Epithelial cell of proximal tubule (primary cell): ENCODE measurements around the gene PHETA2. TPM values are rescaled to one million over a fixed set of nuclear protein-coding genes. Genes with fewer than 3 reads are reported as not detected.

Source experiments
- total RNA-seq: library from RNA; depleted of rRNA; stranded (reverse); fragments of >200 nt; gene quantifications from 2 replicates; pipeline ENCODE4 v1.2.3, GENCODE V29; 2015

Gene PHETA2
- total RNA-seq, 1 donor from 2014 or later, result 11.2 TPM

Other genes with a start within 250 kb of the PHETA2 start
- 61.1 and 73.4 TPM in 2 replicates for gene SREBF2, start 241.1 kb upstream of the PHETA2 start, total RNA-seq
- gene SHISA8, start 159.2 kb upstream of the PHETA2 start, total RNA-seq, result not detected in 2 replicates
- gene TNFRSF13C, start 147.4 kb upstream of the PHETA2 start, total RNA-seq, result 1.0 TPM in 1 of 2 replicates, not detected in the other
- gene CENPM, start 127.1 kb upstream of the PHETA2 start, total RNA-seq, result 58.2 and 68.1 TPM in 2 replicates
- gene SEPTIN3, start 104.8 kb upstream of the PHETA2 start, total RNA-seq, result 0.06 and 0.14 TPM in 2 replicates
- 0.17 TPM in 1 of 2 replicates, not detected in the other for gene WBP2NL, start 75.5 kb upstream of the PHETA2 start, total RNA-seq
- gene NAGA, start 3.4 kb upstream of the PHETA2 start, total RNA-seq, result 38.9 and 41.2 TPM in 2 replicates
- 1.1 and 3.0 TPM in 2 replicates for gene SMDT1, start 5.5 kb downstream of the PHETA2 start, total RNA-seq
- 91.0 and 108 TPM in 2 replicates for gene NDUFA6, start 16.5 kb downstream of the PHETA2 start, total RNA-seq
- 0.14 and 0.29 TPM in 2 replicates for gene CYP2D6, start 56.6 kb downstream of the PHETA2 start, total RNA-seq
- 27.6 and 30.7 TPM in 2 replicates for gene TCF20, start 196.4 kb downstream of the PHETA2 start, total RNA-seq